Upper lobe of left lung (tissue), 4 donors: ENCODE results near the gene MAST4.

Experiments used
- EP300 ChIP-seq, 4 donors: sonication (generic); formaldehyde crosslinking; IDR thresholded peaks; one replicate each; pipeline ENCODE4 v1.5.1; 2017; ENCODE audit warnings: antibody characterized with exemption in 4 of 4, control low read depth in 2 of 4
- POLR2A ChIP-seq, 4 donors: fragments of 450-650 bp; IDR thresholded peaks; one replicate each; pipeline ENCODE4 v1.5.1; 2016 to 2017; ENCODE audit warnings: antibody characterized with exemption in 4 of 4, mild to moderate bottlenecking in 2 of 4
- POLR2AphosphoS5 ChIP-seq, 2 donors: sonication (generic); formaldehyde crosslinking; IDR thresholded peaks; one replicate each; pipeline ENCODE4 v1.5.1; 2017; ENCODE audit warnings: antibody characterized with exemption in 2 of 2
- TF ChIP-seq, protein P1 (sequence below), 6 experiments: fragments of 450-650 bp in 4 of 6; fragments of 200-600 bp in 2 of 6; sonication (generic) in 2 of 6; IDR thresholded peaks; one replicate each; pipeline ENCODE4 v1.5.1; 2016 to 2019; ENCODE audit warnings: antibody characterized with exemption in 6 of 6

- TF ChIP-seq POLR2AphosphoS5 (IDR thresholded peaks at IDR 0.05) (no peak), POLR2A (IDR thresholded peaks at IDR 0.05) (no peak), EP300 (IDR thresholded peaks at IDR 0.05) (no peak)
- TF ChIP-seq, protein P1, sequence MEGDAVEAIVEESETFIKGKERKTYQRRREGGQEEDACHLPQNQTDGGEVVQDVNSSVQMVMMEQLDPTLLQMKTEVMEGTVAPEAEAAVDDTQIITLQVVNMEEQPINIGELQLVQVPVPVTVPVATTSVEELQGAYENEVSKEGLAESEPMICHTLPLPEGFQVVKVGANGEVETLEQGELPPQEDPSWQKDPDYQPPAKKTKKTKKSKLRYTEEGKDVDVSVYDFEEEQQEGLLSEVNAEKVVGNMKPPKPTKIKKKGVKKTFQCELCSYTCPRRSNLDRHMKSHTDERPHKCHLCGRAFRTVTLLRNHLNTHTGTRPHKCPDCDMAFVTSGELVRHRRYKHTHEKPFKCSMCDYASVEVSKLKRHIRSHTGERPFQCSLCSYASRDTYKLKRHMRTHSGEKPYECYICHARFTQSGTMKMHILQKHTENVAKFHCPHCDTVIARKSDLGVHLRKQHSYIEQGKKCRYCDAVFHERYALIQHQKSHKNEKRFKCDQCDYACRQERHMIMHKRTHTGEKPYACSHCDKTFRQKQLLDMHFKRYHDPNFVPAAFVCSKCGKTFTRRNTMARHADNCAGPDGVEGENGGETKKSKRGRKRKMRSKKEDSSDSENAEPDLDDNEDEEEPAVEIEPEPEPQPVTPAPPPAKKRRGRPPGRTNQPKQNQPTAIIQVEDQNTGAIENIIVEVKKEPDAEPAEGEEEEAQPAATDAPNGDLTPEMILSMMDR (IDR thresholded peaks at IDR 0.05): no peak
These were observed 274.5 kb downstream of the MAST4 start for GRCh38 chr5:66870708-66871107.
